Stomach (tissue), 4 donors: ENCODE results near the gene SH3BGRL3.

Source experiments
- EP300 ChIP-seq: sonication (generic); formaldehyde crosslinking; IDR thresholded peaks from one replicate; pipeline ENCODE4 v1.6.1; 2017; ENCODE audit warnings: antibody characterized with exemption
- POLR2A ChIP-seq, 4 donors: fragments of 450-650 bp; IDR thresholded peaks; one replicate each; pipeline ENCODE4 v1.6.1; 2016; ENCODE audit warnings: antibody characterized with exemption in 4 of 4, control low read depth in 2 of 4, mild to moderate bottlenecking in 1 of 4, moderate library complexity in 1 of 4
- POLR2AphosphoS5 ChIP-seq, 3 donors: sonication (generic); formaldehyde crosslinking; IDR thresholded peaks; one replicate each; pipeline ENCODE4 v1.6.1; 2016; ENCODE audit warnings: antibody characterized with exemption in 3 of 3
- TF ChIP-seq, protein P1 (sequence below), 7 experiments: fragments of 450-650 bp in 4 of 7; fragments of 200-600 bp in 3 of 7; sonication (generic) in 3 of 7; IDR thresholded peaks; one replicate each; pipeline ENCODE4 v1.5.1; 2016 to 2019; ENCODE audit warnings: antibody characterized with exemption in 7 of 7, control low read depth in 2 of 7, mild to moderate bottlenecking in 1 of 7

DNA sequence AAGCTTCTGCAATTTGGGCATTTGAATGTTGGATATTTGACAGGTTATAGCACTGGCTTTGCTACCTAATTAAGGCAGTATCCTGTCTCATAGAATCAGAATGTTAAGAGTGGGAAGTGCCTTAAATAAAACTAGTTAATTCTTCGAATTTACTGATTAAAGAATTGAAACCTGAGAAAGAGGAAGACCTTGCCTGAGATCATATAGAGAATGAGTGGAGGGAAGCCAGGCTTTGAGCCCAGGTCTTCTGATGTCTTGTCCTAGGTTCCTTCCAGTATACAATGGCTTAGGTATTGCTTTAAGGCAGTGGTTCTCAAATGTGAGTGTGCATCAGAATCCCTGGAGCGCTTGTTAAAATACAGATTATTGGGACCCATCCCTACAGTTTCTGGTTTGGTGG is 20.9 kb upstream of the SH3BGRL3 start:
- TF ChIP-seq, protein P1, sequence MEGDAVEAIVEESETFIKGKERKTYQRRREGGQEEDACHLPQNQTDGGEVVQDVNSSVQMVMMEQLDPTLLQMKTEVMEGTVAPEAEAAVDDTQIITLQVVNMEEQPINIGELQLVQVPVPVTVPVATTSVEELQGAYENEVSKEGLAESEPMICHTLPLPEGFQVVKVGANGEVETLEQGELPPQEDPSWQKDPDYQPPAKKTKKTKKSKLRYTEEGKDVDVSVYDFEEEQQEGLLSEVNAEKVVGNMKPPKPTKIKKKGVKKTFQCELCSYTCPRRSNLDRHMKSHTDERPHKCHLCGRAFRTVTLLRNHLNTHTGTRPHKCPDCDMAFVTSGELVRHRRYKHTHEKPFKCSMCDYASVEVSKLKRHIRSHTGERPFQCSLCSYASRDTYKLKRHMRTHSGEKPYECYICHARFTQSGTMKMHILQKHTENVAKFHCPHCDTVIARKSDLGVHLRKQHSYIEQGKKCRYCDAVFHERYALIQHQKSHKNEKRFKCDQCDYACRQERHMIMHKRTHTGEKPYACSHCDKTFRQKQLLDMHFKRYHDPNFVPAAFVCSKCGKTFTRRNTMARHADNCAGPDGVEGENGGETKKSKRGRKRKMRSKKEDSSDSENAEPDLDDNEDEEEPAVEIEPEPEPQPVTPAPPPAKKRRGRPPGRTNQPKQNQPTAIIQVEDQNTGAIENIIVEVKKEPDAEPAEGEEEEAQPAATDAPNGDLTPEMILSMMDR (IDR thresholded peaks at IDR 0.05): no peak
- TF ChIP-seq EP300 (no peak), POLR2A (IDR thresholded peaks at IDR 0.05) (no peak), POLR2AphosphoS5 (IDR thresholded peaks at IDR 0.05) (no peak)
